Loucy (cell line): ENCODE results near the gene CAPZA1.

Experiments used
- H2AFZ ChIP-seq: fragments of 200-600 bp; sonication (generic); 2 replicates; pipeline ENCODE4 v1.6.0; 2016; ENCODE audit warnings: antibody characterized with exemption, mild to moderate bottlenecking, low read length, moderate library complexity
- H3F3A ChIP-seq: fragments of 200-600 bp; 2 replicates; pipeline ENCODE4 v1.6.0; 2016; ENCODE audit warnings: antibody characterized with exemption, low read depth, mild to moderate bottlenecking
- H3K27me3 ChIP-seq: fragments of 200-600 bp; sonication (generic); 2 replicates; pipeline ENCODE4 v1.6.1; 2014; ENCODE audit warnings: low read length, mild to moderate bottlenecking; ENCODE audit not compliant: insufficient read depth, poor library complexity, severe bottlenecking
- H3K36me3 ChIP-seq: fragments of 200-600 bp; sonication (generic); 2 replicates; pipeline ENCODE4 v1.6.1; 2016; ENCODE audit warnings: low read length; ENCODE audit not compliant: insufficient read depth
- H3K4me1 ChIP-seq: fragments of 200-600 bp; sonication (generic); 2 replicates; pipeline ENCODE4 v1.5.1; 2014; ENCODE audit warnings: low read length, mild to moderate bottlenecking; ENCODE audit not compliant: insufficient read depth, poor library complexity, severe bottlenecking
- H3K4me2 ChIP-seq: fragments of 200-600 bp; sonication (generic); 2 replicates; pipeline ENCODE4 v1.6.0; 2014; ENCODE audit warnings: antibody characterized with exemption, low read length, low read depth, mild to moderate bottlenecking; ENCODE audit not compliant: poor library complexity, severe bottlenecking
- H3K4me3 ChIP-seq: fragments of 200-600 bp; sonication (generic); 2 replicates; pipeline ENCODE4 v1.5.1; 2014; ENCODE audit warnings: low read length, mild to moderate bottlenecking, mixed read lengths; ENCODE audit not compliant: poor library complexity, severe bottlenecking
- H3K79me2 ChIP-seq: fragments of 200-600 bp; sonication (generic); 2 replicates; pipeline ENCODE4 v1.6.1; 2014; ENCODE audit warnings: low read length; ENCODE audit not compliant: insufficient read depth
- H3K9ac ChIP-seq: fragments of 200-600 bp; sonication (generic); 2 replicates; pipeline ENCODE4 v1.6.0; 2014; ENCODE audit warnings: mild to moderate bottlenecking, low read depth, low read length, moderate library complexity; ENCODE audit not compliant: poor library complexity, severe bottlenecking
- H3K9me2 ChIP-seq: fragments of 200-600 bp; sonication (generic); replicated peaks from 2 replicates; pipeline ENCODE4 v1.6.1; 2016; ENCODE audit warnings: low read depth, low read length, mixed read lengths
- H3K9me3 ChIP-seq: fragments of 200-600 bp; sonication (generic); 2 replicates; pipeline ENCODE4 v1.6.1; 2014; ENCODE audit warnings: mild to moderate bottlenecking, antibody characterized with exemption, low read length, low read depth; ENCODE audit not compliant: insufficient read depth
- H4K20me1 ChIP-seq: fragments of 200-600 bp; sonication (generic); 2 replicates; pipeline ENCODE4 v1.6.0; 2014; ENCODE audit warnings: antibody characterized with exemption, low read length, mild to moderate bottlenecking; ENCODE audit not compliant: insufficient read depth, poor library complexity, severe bottlenecking
- CTCF ChIP-seq: fragments of 200-600 bp; sonication (generic); conservative IDR thresholded peaks from 2 replicates; pipeline ENCODE4 v1.5.1; 2014; ENCODE audit warnings: mild to moderate bottlenecking, antibody characterized with exemption, low read length
- EZH2phosphoT487 ChIP-seq: fragments of 200-600 bp; IDR thresholded peaks from 2 replicates; pipeline ENCODE4 v1.6.1; 2018; ENCODE audit warnings: antibody characterized with exemption, mild to moderate bottlenecking, moderate library complexity, borderline replicate concordance

The CAPZA1 gene

GRCh38 chr1:112626887-112627286, 7.3 kb downstream of the CAPZA1 start:
- no peaks in the 10 kb centered on the region for H3K9me2 ChIP-seq
- H3K9me3 ChIP-seq: no peaks in the 10 kb centered on the region
- no peak for TF ChIP-seq CTCF
- TF ChIP-seq EZH2phosphoT487: no peak
- H3K4me3 ChIP-seq: no peak overlapping the region
- H4K20me1 ChIP-seq: peaks cover 88% of the 10 kb centered on the region
- H3K4me1 ChIP-seq: peaks cover 57% of the 10 kb centered on the region
- H2AFZ ChIP-seq: no peak overlapping the region
- peak overlapping the region; percentile 40 for H3K4me2 ChIP-seq
- H3K9ac ChIP-seq: no peak overlapping the region
- no peaks in the 10 kb centered on the region for H3F3A ChIP-seq
- H3K27me3 ChIP-seq: no peaks in the 10 kb centered on the region
- H3K79me2 ChIP-seq: peaks cover 100% of the 10 kb centered on the region
- H3K36me3 ChIP-seq: peaks cover 5% of the 10 kb centered on the region; the same call in 1 of the 2 replicates

- Histone ChIP-seq H3K9ac (no peak overlapping the region), H3K4me1 (peaks cover 61% of the 10 kb centered on the region), H2AFZ (no peak overlapping the region), H3K9me3 (no peaks in the 10 kb centered on the region), H3K79me2 (peaks cover 100% of the 10 kb centered on the region), H4K20me1 (peaks cover 90% of the 10 kb centered on the region), H3K4me2 (peak overlapping the region; percentile 28), H3K9me2 (no peaks in the 10 kb centered on the region), H3K27me3 (no peaks in the 10 kb centered on the region), H3F3A (no peaks in the 10 kb centered on the region), H3K36me3 (peaks cover 5% of the 10 kb centered on the region; the same call in 1 of the 2 replicates), H3K4me3 (peak overlapping the region; percentile 20)
- TF ChIP-seq EZH2phosphoT487 (no peak), CTCF (no peak)
Observed at GRCh38 chr1:112628516-112628915, 8.9 kb downstream of the CAPZA1 start.

GRCh38 chr1:112629256-112629655, 9.6 kb downstream of the CAPZA1 start:
- Histone ChIP-seq H3K4me2 (peak overlapping the region; percentile 28), H3K4me1 (peaks cover 61% of the 10 kb centered on the region), H4K20me1 (peaks cover 94% of the 10 kb centered on the region), H3K9ac (no peak overlapping the region), H3K79me2 (peaks cover 100% of the 10 kb centered on the region), H3K27me3 (no peaks in the 10 kb centered on the region), H3K36me3 (peaks cover 5% of the 10 kb centered on the region; the same call in 1 of the 2 replicates), H3F3A (no peaks in the 10 kb centered on the region), H3K9me2 (no peaks in the 10 kb centered on the region), H2AFZ (no peak overlapping the region), H3K9me3 (no peaks in the 10 kb centered on the region), H3K4me3 (peak overlapping the region; percentile 20)
- TF ChIP-seq CTCF (no peak), EZH2phosphoT487 (no peak)
